ENCODE measurements around the gene BAIAP2. TPM values are rescaled to one million over a fixed set of nuclear protein-coding genes. Genes with fewer than 3 reads are reported as not detected.

BAIAP2 gene
- total and polyA plus RNA-seq, 4 experiments from 2014 or later, result 2.1 to 7.2 (median 5.5) TPM

DNA sequence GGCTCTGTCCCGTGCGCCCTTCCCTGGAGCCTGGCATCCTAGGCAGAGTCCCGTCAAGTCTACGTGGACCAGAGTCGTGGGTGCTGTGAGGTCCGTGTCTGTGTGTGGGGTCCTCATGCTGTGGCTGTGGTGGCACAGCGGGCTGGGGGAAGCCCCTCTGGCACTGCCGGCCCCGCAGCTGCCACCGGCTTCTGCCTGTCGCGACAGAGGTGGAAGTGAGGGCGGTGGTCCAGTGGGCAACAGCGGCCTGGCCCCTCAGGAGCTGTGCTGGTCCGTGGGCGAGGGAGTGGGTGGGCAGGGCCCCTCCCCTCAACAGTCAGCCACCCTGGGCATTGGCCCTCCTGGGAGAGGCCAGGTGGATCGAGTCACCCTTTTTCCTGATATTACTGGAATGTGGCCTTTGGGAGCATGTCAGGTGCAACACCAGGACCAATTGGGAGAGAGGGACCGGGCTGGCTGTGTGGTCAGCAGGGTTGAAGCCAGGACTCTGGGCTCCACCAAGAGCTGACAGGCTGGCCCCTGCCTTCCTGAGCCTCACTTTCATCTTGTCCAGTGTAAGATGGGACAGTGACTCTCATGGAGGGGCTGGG is 11.9 kb downstream of the BAIAP2 start:
- no peak overlapping the region for H3K4me3 Mint-ChIP-seq

GRCh38 chr17:81048827-81049371 is 13.9 kb downstream of the BAIAP2 start:
- peaks cover 5 to 11% (median 8%) of the 10 kb centered on the region in 4 donors for H3K4me1 Mint-ChIP-seq
- H3K27me3 Mint-ChIP-seq, result peaks cover 0 to 2% of the 10 kb centered on the region in 2 donors
- no peaks in the 10 kb centered on the region for H3K27me3 ChIP-seq (ENCODE audit: insufficient read depth, low read length)
- H3K36me3 ChIP-seq (ENCODE audit: insufficient read depth, low read length), result no peaks in the 10 kb centered on the region
- ChIA-PET CTCF (ENCODE audit: partially characterized antibody) (no interaction called here), POLR2A (ENCODE audit: partially characterized antibody) (interaction anchor here (0.8 kb wide), 1 partner anchor 9 kb away, joined by 3 read pairs; no protein-coding TSS in a partner anchor)
- H3K36me3 Mint-ChIP-seq, result no peaks in the 10 kb centered on the region
- DNase-seq, result no peak
- H3K27ac ChIP-seq (ENCODE audit: low read depth, low read length), result no peak overlapping the region
- peaks cover 8% of the 10 kb centered on the region for H3K4me1 ChIP-seq (ENCODE audit: insufficient read depth, low read length)
- peak overlapping the region in 3 of 8 donors; percentile 56 to 69 (median 60) for H3K4me3 Mint-ChIP-seq
- H3K9me3 ChIP-seq (ENCODE audit: control insufficient read depth in 1 of 2, low read length in 2 of 2), result no peaks in the 10 kb centered on the region
- H3K27ac Mint-ChIP-seq, result peak overlapping the region in 2 of 7 donors; percentile 27 to 62
- no peak overlapping the region for H3K4me3 ChIP-seq (ENCODE audit: low read length in 2 of 2)
- H3K9me3 Mint-ChIP-seq, result no peaks in the 10 kb centered on the region
- intact Hi-C loops (cut with micrococcal nuclease), result no loop called here

More for the DNA sequence above, 11.9 kb downstream of the BAIAP2 start:
- no peaks in the 10 kb centered on the region for H3K36me3 Mint-ChIP-seq
- Histone ChIP-seq H3K4me3 (ENCODE audit: low read length in 2 of 2) (no peak overlapping the region), H3K27ac (ENCODE audit: low read depth, low read length) (no peak overlapping the region), H3K9me3 (ENCODE audit: control insufficient read depth in 1 of 2, low read length in 2 of 2) (no peaks in the 10 kb centered on the region), H3K36me3 (ENCODE audit: insufficient read depth, low read length) (no peaks in the 10 kb centered on the region), H3K4me1 (ENCODE audit: insufficient read depth, low read length) (peaks cover 8% of the 10 kb centered on the region), H3K27me3 (ENCODE audit: insufficient read depth, low read length) (no peaks in the 10 kb centered on the region)
- DNase-seq, result no peak
- intact Hi-C loops (cut with micrococcal nuclease), result no loop called here
- H3K27ac Mint-ChIP-seq, result no peak overlapping the region
- ChIA-PET POLR2A (ENCODE audit: partially characterized antibody) (no interaction called here), CTCF (ENCODE audit: partially characterized antibody) (no interaction called here)
- no peaks in the 10 kb centered on the region for H3K27me3 Mint-ChIP-seq
- no peaks in the 10 kb centered on the region for H3K9me3 Mint-ChIP-seq
- H3K4me1 Mint-ChIP-seq, result peaks cover 5 to 11% (median 8%) of the 10 kb centered on the region in 4 donors

GRCh38 chr17:81049372-81049911 is 14.5 kb downstream of the BAIAP2 start:
- H3K36me3 ChIP-seq (ENCODE audit: insufficient read depth, low read length), result no peaks in the 10 kb centered on the region
- Mint-ChIP-seq H3K4me1 (peaks cover 5 to 11% (median 8%) of the 10 kb centered on the region in 4 donors), H3K9me3 (no peaks in the 10 kb centered on the region), H3K4me3 (peak overlapping the region in 7 of 8 donors; percentile 52 to 74 (median 68)), H3K27me3 (peaks cover 0 to 2% of the 10 kb centered on the region in 2 donors), H3K27ac (peak overlapping the region in 4 of 7 donors; percentile 3 to 62 (median 40)), H3K36me3 (no peaks in the 10 kb centered on the region)
- no peaks in the 10 kb centered on the region for H3K27me3 ChIP-seq (ENCODE audit: insufficient read depth, low read length)
- peak in 1 of 5 donors; percentile 12 for DNase-seq
- ChIA-PET POLR2A (ENCODE audit: partially characterized antibody) (interaction anchor here (0.7 to 0.8 kb wide), 2 partner anchors 10 to 45 kb away, joined by 3 read pairs; no protein-coding TSS in a partner anchor), CTCF (ENCODE audit: partially characterized antibody) (no interaction called here)
- H3K27ac ChIP-seq (ENCODE audit: low read depth, low read length), result no peak overlapping the region
- intact Hi-C loops (cut with micrococcal nuclease), result no loop called here
- H3K4me3 ChIP-seq (ENCODE audit: low read length in 2 of 2), result no peak overlapping the region
- no peaks in the 10 kb centered on the region for H3K9me3 ChIP-seq (ENCODE audit: control insufficient read depth in 1 of 2, low read length in 2 of 2)
- H3K4me1 ChIP-seq (ENCODE audit: insufficient read depth, low read length), result peaks cover 8% of the 10 kb centered on the region

DNA sequence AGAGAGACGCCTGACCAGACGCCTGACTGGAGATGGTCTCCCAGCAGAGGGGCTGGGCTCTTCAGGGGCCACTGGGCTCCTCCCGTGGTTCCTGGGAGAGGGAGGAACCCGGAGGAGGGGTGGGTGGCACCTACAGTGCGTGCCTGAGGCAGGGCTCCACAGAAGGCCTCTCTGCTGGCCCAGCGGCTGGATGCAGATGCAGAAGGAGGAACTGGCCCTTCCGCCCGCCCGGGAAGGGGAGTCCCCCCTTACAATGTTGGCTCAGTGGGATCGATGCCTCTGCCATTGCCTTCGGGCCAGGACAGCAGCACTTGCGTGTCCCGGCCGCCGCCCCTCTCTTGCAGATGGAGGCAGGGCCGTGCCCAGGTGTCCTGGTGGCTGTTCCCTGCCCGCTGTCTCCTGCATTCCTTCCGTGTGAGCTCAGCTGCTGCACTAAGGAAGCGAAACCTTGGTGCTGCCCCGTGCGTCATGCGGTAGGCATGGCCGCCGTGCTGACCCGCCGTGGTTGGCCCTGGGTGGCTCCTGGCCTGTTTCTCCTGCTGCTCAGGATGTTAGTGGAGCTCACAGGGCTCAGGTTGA is 15.1 kb downstream of the BAIAP2 start:
- intact Hi-C loops (cut with micrococcal nuclease), result no loop called here
- Mint-ChIP-seq H3K4me1 (peaks cover 5 to 11% (median 7%) of the 10 kb centered on the region in 4 donors), H3K27me3 (peaks cover 0 to 2% of the 10 kb centered on the region in 2 donors), H3K27ac (no peak overlapping the region), H3K4me3 (no peak overlapping the region), H3K36me3 (no peaks in the 10 kb centered on the region), H3K9me3 (no peaks in the 10 kb centered on the region)
- H3K36me3 ChIP-seq (ENCODE audit: insufficient read depth, low read length), result no peaks in the 10 kb centered on the region
- H3K9me3 ChIP-seq (ENCODE audit: control insufficient read depth in 1 of 2, low read length in 2 of 2), result no peaks in the 10 kb centered on the region
- H3K27ac ChIP-seq (ENCODE audit: low read depth, low read length), result no peak overlapping the region
- no peak for DNase-seq
- no peaks in the 10 kb centered on the region for H3K27me3 ChIP-seq (ENCODE audit: insufficient read depth, low read length)
- POLR2A ChIA-PET (ENCODE audit: partially characterized antibody), result interaction anchor here (0.7 kb wide), 1 partner anchor 45 kb away, joined by 3 read pairs; no protein-coding TSS in a partner anchor
- CTCF ChIA-PET (ENCODE audit: partially characterized antibody), result no interaction called here
- peaks cover 8% of the 10 kb centered on the region for H3K4me1 ChIP-seq (ENCODE audit: insufficient read depth, low read length)
- no peak overlapping the region for H3K4me3 ChIP-seq (ENCODE audit: low read length in 2 of 2)

- H3K9me3 Mint-ChIP-seq, result no peaks in the 10 kb centered on the region
- H3K9me3 ChIP-seq (ENCODE audit: control insufficient read depth in 1 of 2, low read length in 2 of 2), result no peaks in the 10 kb centered on the region
- no peaks in the 10 kb centered on the region for H3K36me3 ChIP-seq (ENCODE audit: insufficient read depth, low read length)
- H3K27me3 ChIP-seq (ENCODE audit: insufficient read depth, low read length), result no peaks in the 10 kb centered on the region
- H3K27ac ChIP-seq (ENCODE audit: low read depth, low read length), result no peak overlapping the region
- H3K27me3 Mint-ChIP-seq, result peaks cover 0 to 2% of the 10 kb centered on the region in 2 donors
- CTCF ChIA-PET (ENCODE audit: partially characterized antibody), result interaction anchor here (0.6 kb wide), 1 partner anchor 42 kb away, joined by 4 read pairs; no protein-coding TSS in a partner anchor
- intact Hi-C loops (cut with micrococcal nuclease), result no loop called here
- H3K4me3 Mint-ChIP-seq, result no peak overlapping the region
- peaks cover 8% of the 10 kb centered on the region for H3K4me1 ChIP-seq (ENCODE audit: insufficient read depth, low read length)
- no peak overlapping the region for H3K4me3 ChIP-seq (ENCODE audit: low read length in 2 of 2)
- POLR2A ChIA-PET (ENCODE audit: partially characterized antibody), result no interaction called here
- H3K27ac Mint-ChIP-seq, result peak overlapping the region in 1 of 7 donors; percentile 23
- H3K4me1 Mint-ChIP-seq, result peaks cover 5 to 11% (median 7%) of the 10 kb centered on the region in 4 donors
- DNase-seq, result no peak
- no peaks in the 10 kb centered on the region for H3K36me3 Mint-ChIP-seq
Measured at GRCh38 chr17:81050645-81051625, 16.0 kb downstream of the BAIAP2 start.

DNA sequence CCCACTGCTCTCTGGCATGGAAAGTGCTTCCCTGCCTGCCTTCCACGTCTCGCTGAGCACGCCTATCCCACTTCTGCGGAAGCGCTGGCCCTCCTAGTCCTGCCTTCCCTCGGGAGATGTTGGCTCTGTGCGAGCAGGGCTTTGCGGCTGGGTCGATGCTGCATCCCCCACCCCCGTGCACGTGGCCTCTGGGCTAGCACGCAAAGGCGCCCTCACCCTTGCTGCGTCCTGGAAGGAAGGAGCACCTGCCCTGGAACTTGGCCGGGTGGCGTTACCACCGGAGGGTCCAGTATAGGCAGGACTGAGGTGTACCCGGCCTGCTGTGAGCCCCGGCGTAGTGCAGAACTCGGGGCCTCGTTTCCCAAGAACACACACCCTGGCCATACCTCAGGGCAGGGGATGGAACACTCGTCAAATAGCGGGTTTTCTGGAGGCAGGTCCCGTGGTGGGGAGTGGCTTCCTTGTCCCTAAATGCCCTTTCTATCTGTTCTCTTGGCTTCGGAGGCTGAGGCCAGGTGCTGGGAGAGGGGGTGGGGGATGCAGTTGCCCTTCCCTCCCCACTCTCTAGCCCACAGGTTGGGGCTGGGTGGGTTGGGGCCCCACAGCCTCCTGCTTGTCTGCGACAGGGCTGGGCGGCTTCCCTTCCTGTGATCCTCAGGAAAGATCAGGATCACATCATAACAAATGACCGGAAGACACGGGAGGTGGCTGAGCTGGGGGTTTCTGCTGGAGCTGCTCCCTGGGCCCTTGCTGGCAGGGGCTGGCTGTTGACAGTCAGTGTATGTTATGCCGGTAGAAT is 17.4 kb downstream of the BAIAP2 start:
- H3K4me3 Mint-ChIP-seq, result no peak overlapping the region
- Histone ChIP-seq H3K36me3 (ENCODE audit: insufficient read depth, low read length) (no peaks in the 10 kb centered on the region), H3K4me1 (ENCODE audit: insufficient read depth, low read length) (peaks cover 8% of the 10 kb centered on the region), H3K27ac (ENCODE audit: low read depth, low read length) (no peak overlapping the region), H3K9me3 (ENCODE audit: control insufficient read depth in 1 of 2, low read length in 2 of 2) (no peaks in the 10 kb centered on the region), H3K4me3 (ENCODE audit: low read length in 2 of 2) (no peak overlapping the region), H3K27me3 (ENCODE audit: insufficient read depth, low read length) (no peaks in the 10 kb centered on the region)
- no peak for DNase-seq
- no peak overlapping the region for H3K27ac Mint-ChIP-seq
- intact Hi-C loops (cut with micrococcal nuclease), result no loop called here
- ChIA-PET POLR2A (ENCODE audit: partially characterized antibody) (no interaction called here), CTCF (ENCODE audit: partially characterized antibody) (no interaction called here)
- H3K36me3 Mint-ChIP-seq, result no peaks in the 10 kb centered on the region
- H3K27me3 Mint-ChIP-seq, result peaks cover 0 to 2% of the 10 kb centered on the region in 2 donors
- H3K4me1 Mint-ChIP-seq, result peaks cover 5 to 11% (median 7%) of the 10 kb centered on the region in 4 donors
- no peaks in the 10 kb centered on the region for H3K9me3 Mint-ChIP-seq

Data from CD4-positive, alpha-beta memory T cell (primary cell).